ENCODE results near the gene FBN1.

The FBN1 gene

GRCh38 chr15:48674876-48675275, 29.4 kb upstream of the FBN1 start:
- POLR2A ChIA-PET = interaction anchor here (1.2 to 1.6 kb wide), 2 partner anchors 30 to 35 kb away, joined by 3 to 5 read pairs; partner anchors contain the start of gene FBN1
- CTCF ChIA-PET = interaction anchor here (0.9 kb wide), 1 partner anchor 34 kb away, joined by 3 read pairs; no protein-coding TSS in a partner anchor
- DNase-seq (ENCODE audit: low read depth, low spot score) = peak; percentile 66

GRCh38 chr15:48672206-48672605, 26.7 kb upstream of the FBN1 start:
- no peak for DNase-seq (ENCODE audit: low read depth, low spot score)
- ChIA-PET POLR2A (interaction anchor here (1.6 to 2.6 kb wide), 2 partner anchors 21 to 26 kb away, joined by 6 to 9 read pairs; partner anchors contain the start of gene FBN1), CTCF (interaction anchor here (4.0 kb wide), 1 partner anchor 23 kb away, joined by 17 read pairs; no protein-coding TSS in a partner anchor)
- no peak for TF ChIP-seq CTCF (IDR thresholded peaks at IDR 0.05; ENCODE audit: insufficient read depth, low read length, missing control alignments)
- no peak overlapping the region for H3K4me3 ChIP-seq (ENCODE audit: low read depth, low read length)

More at GRCh38 chr15:48674876-48675275, 29.4 kb upstream of the FBN1 start:
- no peak overlapping the region for H3K4me3 ChIP-seq (ENCODE audit: low read depth, low read length)
- no peak for TF ChIP-seq CTCF (IDR thresholded peaks at IDR 0.05; ENCODE audit: insufficient read depth, low read length, missing control alignments)

- no peak for DNase-seq (ENCODE audit: low read depth, low spot score)
- H3K4me3 ChIP-seq (ENCODE audit: low read depth, low read length) = no peak overlapping the region
- no peak for TF ChIP-seq CTCF (IDR thresholded peaks at IDR 0.05; ENCODE audit: insufficient read depth, low read length, missing control alignments)
- ChIA-PET POLR2A (interaction anchor here (0.7 to 2.6 kb wide), 4 partner anchors 10 to 236 kb away, joined by 3 to 9 read pairs (median 4); partner anchors contain the start of gene FBN1), CTCF (interaction anchor here (1.9 to 4.0 kb wide), 3 partner anchors 14 to 130 kb away, joined by 6 to 17 read pairs (median 7); no protein-coding TSS in a partner anchor)
Measured at GRCh38 chr15:48671103-48672022, 25.9 kb upstream of the FBN1 start.

GRCh38 chr15:48667701-48668100, 22.2 kb upstream of the FBN1 start:
- ChIA-PET CTCF (no interaction called here), POLR2A (no interaction called here)
- H3K4me3 ChIP-seq (ENCODE audit: low read depth, low read length) = no peak overlapping the region
- no peak for TF ChIP-seq CTCF (IDR thresholded peaks at IDR 0.05; ENCODE audit: insufficient read depth, low read length, missing control alignments)
- no peak for DNase-seq (ENCODE audit: low read depth, low spot score)

GRCh38 chr15:48664436-48664835, 18.9 kb upstream of the FBN1 start:
- TF ChIP-seq CTCF (IDR thresholded peaks at IDR 0.05; ENCODE audit: insufficient read depth, low read length, missing control alignments) = no peak
- H3K4me3 ChIP-seq (ENCODE audit: low read depth, low read length) = no peak overlapping the region
- DNase-seq (ENCODE audit: low read depth, low spot score) = no peak
- CTCF ChIA-PET = interaction anchor here (1.1 to 1.2 kb wide), 2 partner anchors 17 to 25 kb away, joined by 3 read pairs; no protein-coding TSS in a partner anchor
- POLR2A ChIA-PET = no interaction called here

Measured in AG04449 (cell line).